GM10266 (cell line): ENCODE results near the gene NUDT19.
"Not testable (repeated sequence)": the region's sequence is repeated elsewhere in the genome, so short reads cannot be mapped to it uniquely, and the experiment has no call there.

Source experiments
- DNase-seq: peaks from one replicate; pipeline ENCODE4 v3.0.0; 2012; ENCODE audit errors: extremely low spot score
- TF ChIP-seq, protein P1 (sequence below): IDR thresholded peaks from 2 replicates; pipeline ENCODE4 v1.5.1; 2012; ENCODE audit warnings: mild to moderate bottlenecking, low read depth; ENCODE audit not compliant: control insufficient read depth, insufficient read depth; ENCODE audit errors: missing control alignments

Gene NUDT19

DNA sequence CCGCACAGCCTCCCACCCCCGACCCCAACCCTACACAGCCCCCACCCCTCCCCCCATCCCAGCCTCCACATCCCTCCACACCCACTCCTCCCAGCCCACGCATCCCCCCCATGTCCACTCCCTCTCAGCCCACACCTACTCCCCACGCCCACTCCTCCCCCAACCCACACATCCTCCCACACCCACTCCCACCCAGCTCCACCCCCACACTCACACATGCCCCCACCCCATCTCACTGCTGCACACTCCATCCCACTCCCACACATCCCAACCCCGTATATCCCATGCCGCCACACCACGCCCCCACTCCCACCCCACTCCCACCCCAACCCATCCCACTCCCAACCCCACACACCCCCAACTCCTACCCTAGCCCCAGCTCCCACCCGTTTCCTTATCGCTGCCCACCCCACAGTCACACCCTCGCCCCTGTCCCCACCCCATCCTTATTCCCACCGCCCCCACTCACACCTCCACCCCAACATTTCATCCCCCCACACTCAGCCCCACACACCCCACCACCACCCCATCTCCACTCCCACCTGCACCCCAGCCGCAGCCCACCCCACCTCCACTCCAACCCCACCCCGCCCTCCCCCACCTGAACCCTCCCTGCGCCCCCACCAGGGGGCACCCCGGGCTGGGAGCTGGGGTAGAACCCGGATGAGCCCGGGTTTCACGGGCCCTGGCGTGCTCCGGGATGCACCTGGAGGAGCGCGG is 28.8 kb downstream of the NUDT19 start:
- TF ChIP-seq, protein P1, sequence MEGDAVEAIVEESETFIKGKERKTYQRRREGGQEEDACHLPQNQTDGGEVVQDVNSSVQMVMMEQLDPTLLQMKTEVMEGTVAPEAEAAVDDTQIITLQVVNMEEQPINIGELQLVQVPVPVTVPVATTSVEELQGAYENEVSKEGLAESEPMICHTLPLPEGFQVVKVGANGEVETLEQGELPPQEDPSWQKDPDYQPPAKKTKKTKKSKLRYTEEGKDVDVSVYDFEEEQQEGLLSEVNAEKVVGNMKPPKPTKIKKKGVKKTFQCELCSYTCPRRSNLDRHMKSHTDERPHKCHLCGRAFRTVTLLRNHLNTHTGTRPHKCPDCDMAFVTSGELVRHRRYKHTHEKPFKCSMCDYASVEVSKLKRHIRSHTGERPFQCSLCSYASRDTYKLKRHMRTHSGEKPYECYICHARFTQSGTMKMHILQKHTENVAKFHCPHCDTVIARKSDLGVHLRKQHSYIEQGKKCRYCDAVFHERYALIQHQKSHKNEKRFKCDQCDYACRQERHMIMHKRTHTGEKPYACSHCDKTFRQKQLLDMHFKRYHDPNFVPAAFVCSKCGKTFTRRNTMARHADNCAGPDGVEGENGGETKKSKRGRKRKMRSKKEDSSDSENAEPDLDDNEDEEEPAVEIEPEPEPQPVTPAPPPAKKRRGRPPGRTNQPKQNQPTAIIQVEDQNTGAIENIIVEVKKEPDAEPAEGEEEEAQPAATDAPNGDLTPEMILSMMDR = no peak

DNA sequence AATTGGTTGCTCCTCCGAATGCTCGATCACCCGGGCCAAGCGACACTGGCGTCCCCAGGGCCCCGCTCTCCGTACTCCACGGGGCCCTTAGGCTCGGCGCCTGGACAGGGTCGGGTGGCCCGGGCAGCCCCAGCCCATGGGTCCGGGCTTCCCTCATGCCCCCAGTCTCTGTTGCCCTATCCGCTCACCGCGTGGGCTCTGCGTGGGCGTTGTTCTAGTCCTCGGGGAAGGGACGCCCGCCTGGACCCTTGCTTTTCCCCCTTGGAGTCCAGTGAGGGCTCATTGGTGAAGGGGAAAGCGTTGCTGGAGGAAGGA is 29.3 kb downstream of the NUDT19 start:
- no peak for DNase-seq
- TF ChIP-seq, protein P1 = no peak

More for the DNA sequence above, 28.8 kb downstream of the NUDT19 start:
- DNase-seq = peak; percentile 43

DNA sequence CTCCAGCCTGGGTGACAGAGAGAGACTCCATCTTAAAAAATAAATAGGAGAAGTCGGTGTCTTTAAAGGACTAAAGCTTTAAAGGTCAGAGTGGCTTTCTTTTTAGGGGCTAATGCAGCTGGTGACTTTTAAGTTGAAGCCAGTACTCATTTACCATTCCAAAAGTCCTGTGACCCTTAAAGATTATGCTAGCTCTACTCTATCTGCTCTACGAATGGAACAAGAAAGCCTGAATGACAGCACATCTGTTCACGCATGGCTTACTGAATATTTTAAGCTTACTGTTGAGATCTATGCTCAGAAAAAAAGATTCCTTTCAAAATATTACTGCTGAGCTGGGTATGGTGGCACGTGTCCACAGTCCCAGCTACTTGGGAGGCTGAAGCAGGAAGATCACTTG is 44.3 kb downstream of the NUDT19 start:
- TF ChIP-seq, protein P1 = no peak
- DNase-seq = no peak

DNA sequence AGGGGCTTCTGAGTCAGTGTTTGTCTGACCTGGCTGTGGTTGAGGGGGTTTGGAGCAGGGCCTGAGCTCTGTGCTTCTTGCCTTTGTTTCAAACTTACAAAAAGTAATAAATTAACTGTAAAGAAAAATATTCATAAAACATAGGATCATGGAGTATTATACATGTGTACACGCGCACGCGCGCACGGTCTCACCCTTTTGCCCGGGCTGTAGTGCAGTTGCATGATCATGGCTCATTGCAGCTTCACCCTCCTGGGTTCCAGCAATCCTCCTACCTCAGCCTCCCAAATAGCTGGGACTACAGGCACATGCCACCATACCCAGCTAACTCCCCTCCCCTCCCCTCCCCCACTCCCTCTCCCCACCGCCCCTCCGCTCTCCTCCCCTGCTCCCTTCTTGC is 51.4 kb downstream of the NUDT19 start:
- TF ChIP-seq, protein P1 = no peak
- DNase-seq = no peak

DNA sequence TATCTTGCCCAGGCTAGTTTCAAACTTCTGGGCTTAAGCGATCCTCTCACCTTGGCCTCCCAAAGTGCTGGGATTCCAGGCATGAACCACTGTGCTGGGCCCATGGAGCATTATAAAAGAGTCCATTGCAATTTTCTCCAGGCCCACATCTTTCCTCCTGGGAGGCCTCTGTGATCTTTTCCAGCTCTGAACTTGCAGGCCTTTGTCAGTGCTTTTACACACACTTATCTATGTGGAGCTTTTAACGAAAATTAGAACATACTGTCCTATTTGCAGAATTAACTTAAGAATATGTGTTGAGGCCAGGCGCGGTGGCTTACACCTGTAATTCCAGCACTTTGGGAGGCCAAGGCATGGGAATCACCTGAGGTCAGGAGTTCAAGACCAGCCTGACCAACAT is 51.8 kb downstream of the NUDT19 start:
- TF ChIP-seq, protein P1 = no peak
- no peak for DNase-seq

DNA sequence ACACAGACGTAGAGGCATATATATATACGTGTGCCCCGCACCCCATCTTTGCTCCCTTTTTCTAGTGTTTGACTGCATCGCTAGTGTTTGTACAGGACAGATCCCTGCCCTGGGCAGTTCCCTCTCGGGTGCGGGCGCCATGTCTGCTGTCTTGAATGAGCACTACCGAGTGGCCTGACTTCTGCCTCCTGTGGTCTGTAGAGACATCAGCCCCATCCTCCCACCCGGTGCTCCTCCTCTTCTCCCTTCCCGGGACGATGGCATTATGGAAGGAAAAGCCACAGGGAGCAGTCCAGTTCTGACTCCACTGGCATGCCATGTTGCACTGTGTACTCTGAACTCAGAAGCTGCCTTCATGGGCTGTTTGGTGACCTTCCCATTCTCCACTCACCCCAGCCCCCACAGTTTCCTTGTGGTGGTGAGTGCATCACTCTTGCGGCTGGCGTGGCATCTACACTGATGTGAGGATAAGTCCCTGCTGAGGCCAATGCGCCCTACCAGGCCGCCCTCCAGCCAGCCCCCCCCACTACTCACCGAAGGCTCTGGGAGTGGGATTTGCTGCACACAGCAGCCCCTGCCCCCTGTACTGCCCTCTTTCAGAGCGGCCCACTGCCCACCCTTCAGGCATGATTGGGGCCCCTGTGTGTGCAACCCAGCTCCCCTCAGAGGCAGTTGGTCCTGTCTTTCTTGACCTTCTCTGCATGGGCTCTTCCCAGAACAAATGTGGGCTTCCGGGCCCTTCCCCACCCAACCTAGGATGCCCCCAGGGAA is 53.1 kb downstream of the NUDT19 start:
- TF ChIP-seq, protein P1 = no peak
- DNase-seq = no peak

DNA sequence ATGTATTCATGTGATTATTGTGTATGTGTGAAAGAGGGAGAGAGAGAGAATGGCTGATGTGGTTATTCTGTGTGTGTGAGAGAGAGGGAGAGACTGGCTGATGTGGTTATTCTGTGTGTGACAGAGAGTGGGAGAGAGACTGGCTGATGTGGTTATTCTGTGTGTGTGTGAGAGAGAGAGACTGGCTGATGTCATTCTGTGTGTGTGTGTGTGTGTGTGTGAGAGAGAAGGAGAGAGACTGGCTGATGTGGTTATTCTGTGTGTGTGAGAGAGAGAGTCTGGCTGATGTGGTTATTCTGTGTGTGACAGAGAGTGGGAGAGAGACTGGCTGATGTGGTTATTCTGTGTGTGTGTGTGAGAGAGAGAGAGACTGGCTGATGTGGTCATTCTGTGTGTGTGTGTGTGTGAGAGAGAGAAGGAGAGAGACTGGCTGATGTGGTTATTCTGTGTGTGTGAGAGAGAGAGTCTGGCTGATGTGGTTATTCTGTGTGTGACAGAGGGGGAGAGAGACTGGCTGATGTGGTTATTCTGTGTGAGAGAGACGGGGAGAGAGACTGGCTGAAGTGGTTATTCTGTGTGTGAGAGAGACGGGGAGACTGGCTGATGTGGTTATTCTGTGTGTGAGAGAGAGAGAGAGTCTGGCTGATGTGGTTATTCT is 54.1 kb downstream of the NUDT19 start:
- not testable (repeated sequence) for DNase-seq

DNA sequence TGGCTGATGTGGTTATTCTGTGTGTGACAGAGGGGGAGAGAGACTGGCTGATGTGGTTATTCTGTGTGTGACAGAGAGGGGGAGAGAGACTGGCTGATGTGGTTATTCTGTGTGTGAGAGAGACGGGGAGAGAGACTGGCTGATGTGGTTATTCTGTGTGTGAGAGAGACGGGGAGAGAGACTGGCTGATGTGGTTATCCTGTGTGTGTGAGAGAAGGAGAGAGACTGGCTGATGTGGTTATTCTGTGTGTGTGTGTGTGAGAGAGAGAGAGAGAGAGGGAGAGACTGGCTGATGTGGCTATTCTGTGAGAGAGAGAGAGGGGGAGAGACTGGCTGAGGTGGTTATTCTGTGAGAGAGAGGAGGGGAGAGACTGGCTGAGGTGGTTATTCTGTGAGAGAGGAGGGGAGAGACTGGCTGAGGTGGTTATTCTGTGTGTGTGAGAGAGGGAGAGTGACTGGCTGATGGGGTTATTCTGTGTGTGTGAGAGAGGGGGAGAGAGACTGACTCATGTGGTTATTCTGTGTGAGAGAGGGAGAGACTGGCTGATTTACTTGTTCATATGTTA is 55.1 kb downstream of the NUDT19 start:
- DNase-seq = peak; percentile 27
